HK-2 (cell line): Measurements from ENCODE around the gene ADCY7.
"Not testable (repeated sequence)": the region's sequence is repeated elsewhere in the genome, so short reads cannot be mapped to it uniquely, and the experiment has no call there.

Experiments
- DNase-seq: peaks from one replicate; pipeline ENCODE4 v3.0.0-alpha.2; 2018; ENCODE audit not compliant: unreplicated experiment

ADCY7 gene

GRCh38 chr16:50266337-50267091 is at the start of gene ADCY7:
Gene ADCY7, plus strand, starts transcription at chr16:50266551. Its CDS starts 21,629 bp downstream, at chr16:50288180.
- peak; percentile 90 for DNase-seq

- no peak for DNase-seq
Observed at GRCh38 chr16:50219402-50219975, 46.9 kb upstream of the ADCY7 start.

GRCh38 chr16:50224286-50224685 is 42.1 kb upstream of the ADCY7 start:
- DNase-seq = no peak

GRCh38 chr16:50227120-50227519 is 39.2 kb upstream of the ADCY7 start:
- DNase-seq = no peak

- DNase-seq = no peak
Observed at GRCh38 chr16:50227665-50228064, 38.7 kb upstream of the ADCY7 start.

GRCh38 chr16:50228364-50228868 is 37.9 kb upstream of the ADCY7 start:
- no peak for DNase-seq

GRCh38 chr16:50229149-50229726 is 37.1 kb upstream of the ADCY7 start:
- DNase-seq = no peak

GRCh38 chr16:50234771-50235556 is 31.4 kb upstream of the ADCY7 start:
- no peak for DNase-seq

GRCh38 chr16:50235581-50235980 is 30.8 kb upstream of the ADCY7 start:
- DNase-seq = no peak

- no peak for DNase-seq
Observed at GRCh38 chr16:50238314-50238713, 28.0 kb upstream of the ADCY7 start.

- DNase-seq = no peak
Observed at GRCh38 chr16:50238868-50239301, 27.5 kb upstream of the ADCY7 start.

GRCh38 chr16:50243024-50243423 is 23.3 kb upstream of the ADCY7 start:
- DNase-seq = not testable (repeated sequence)

- no peak for DNase-seq
Observed at GRCh38 chr16:50244140-50244503, 22.2 kb upstream of the ADCY7 start.

GRCh38 chr16:50244504-50245416 is 21.6 kb upstream of the ADCY7 start:
- no peak for DNase-seq

GRCh38 chr16:50245417-50246298 is 20.7 kb upstream of the ADCY7 start:
- DNase-seq = peak; percentile 66

GRCh38 chr16:50246299-50247122 is 19.8 kb upstream of the ADCY7 start:
- peak; percentile 32 for DNase-seq

GRCh38 chr16:50247123-50247905 is 19.0 kb upstream of the ADCY7 start:
- DNase-seq = no peak

GRCh38 chr16:50247906-50248608 is 18.3 kb upstream of the ADCY7 start:
- DNase-seq = no peak
